Mucosa of descending colon (tissue), 3 donors: ENCODE measurements around the gene TMEM232. TPM values are rescaled to one million over a fixed set of nuclear protein-coding genes. Genes with fewer than 3 reads are reported as not detected.

ENCODE experiments used
- ATAC-seq: fragments of 200-7000 bp; cut with Tn5 transposase; one replicate; pipeline ENCODE4 v1.9.1; 2020; ENCODE audit warnings: mild to moderate bottlenecking, moderate library complexity
- DNase-seq, 3 donors: peaks; one replicate each; pipeline ENCODE4 v3.0.0-alpha.2; 2020
- H3K36me3 ChIP-seq: fragments of 200-600 bp; one replicate; pipeline ENCODE4 v1.8.0; 2021; ENCODE audit warnings: low read depth, mild to moderate bottlenecking
- H3K4me1 ChIP-seq: fragments of 200-600 bp; one replicate; pipeline ENCODE4 v1.8.0; 2021; ENCODE audit warnings: low read depth, mild to moderate bottlenecking
- H3K4me3 ChIP-seq: fragments of 200-600 bp; one replicate; pipeline ENCODE4 v1.8.0; 2021; ENCODE audit warnings: mild to moderate bottlenecking
- H3K9me3 ChIP-seq: fragments of 200-600 bp; one replicate; pipeline ENCODE4 v1.8.0; 2021; ENCODE audit warnings: mild to moderate bottlenecking
- intact Hi-C, 2 donors: fragments of 100-400 bp; cut with DNase I in 1 of 2; cut with micrococcal nuclease in 1 of 2; formaldehyde crosslinking; loops; one replicate each; pipeline versions ENCODE4 v1.11.0 to v1.11.1; 2022; cut with DNase I, micrococcal nuclease
- total RNA-seq, 3 donors: library from RNA; stranded (reverse); fragmentation: NEBNext Ultra II Directional in 2 of 3; extraction: Animal tissue kit (Norgen Biotek cat#: 25700) in 2 of 3; gene quantifications; one replicate each; pipeline versions ENCODE4 v1.2.1 to v1.2.4, GENCODE V29; 2021 to 2023
- TF ChIP-seq, protein P1 (sequence below): fragments of 200-600 bp; IDR thresholded peaks from one replicate; pipeline ENCODE4 v1.8.0; 2022; ENCODE audit warnings: antibody characterized with exemption, mild to moderate bottlenecking
- donor health status: DM: no; HTN: no; CAD: no; lungs with moderate emphysema.
- donor health status: DM: no; HTN: no; CAD: no.
- donor health status: DM: no; HTN: yes; CAD: no.

Gene TMEM232
- total RNA-seq, 3 donors from 2014 or later = 1.0 to 3.9 (median 3.0) TPM

GRCh38 chr5:110413856-110414255 is 312.6 kb downstream of the TMEM232 start:
- H3K4me3 ChIP-seq = no peak overlapping the region
- H3K4me1 ChIP-seq = no peaks in the 10 kb centered on the region
- intact Hi-C loops = no loop called here
- no peak for ATAC-seq
- no peaks in the 10 kb centered on the region for H3K9me3 ChIP-seq
- DNase-seq = no peak
- TF ChIP-seq, protein P1, sequence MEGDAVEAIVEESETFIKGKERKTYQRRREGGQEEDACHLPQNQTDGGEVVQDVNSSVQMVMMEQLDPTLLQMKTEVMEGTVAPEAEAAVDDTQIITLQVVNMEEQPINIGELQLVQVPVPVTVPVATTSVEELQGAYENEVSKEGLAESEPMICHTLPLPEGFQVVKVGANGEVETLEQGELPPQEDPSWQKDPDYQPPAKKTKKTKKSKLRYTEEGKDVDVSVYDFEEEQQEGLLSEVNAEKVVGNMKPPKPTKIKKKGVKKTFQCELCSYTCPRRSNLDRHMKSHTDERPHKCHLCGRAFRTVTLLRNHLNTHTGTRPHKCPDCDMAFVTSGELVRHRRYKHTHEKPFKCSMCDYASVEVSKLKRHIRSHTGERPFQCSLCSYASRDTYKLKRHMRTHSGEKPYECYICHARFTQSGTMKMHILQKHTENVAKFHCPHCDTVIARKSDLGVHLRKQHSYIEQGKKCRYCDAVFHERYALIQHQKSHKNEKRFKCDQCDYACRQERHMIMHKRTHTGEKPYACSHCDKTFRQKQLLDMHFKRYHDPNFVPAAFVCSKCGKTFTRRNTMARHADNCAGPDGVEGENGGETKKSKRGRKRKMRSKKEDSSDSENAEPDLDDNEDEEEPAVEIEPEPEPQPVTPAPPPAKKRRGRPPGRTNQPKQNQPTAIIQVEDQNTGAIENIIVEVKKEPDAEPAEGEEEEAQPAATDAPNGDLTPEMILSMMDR = no peak
- H3K36me3 ChIP-seq = no peaks in the 10 kb centered on the region

GRCh38 chr5:110409571-110409970 is 316.9 kb downstream of the TMEM232 start:
- Histone ChIP-seq H3K4me3 (no peak overlapping the region), H3K4me1 (no peaks in the 10 kb centered on the region), H3K36me3 (no peaks in the 10 kb centered on the region), H3K9me3 (no peaks in the 10 kb centered on the region)
- DNase-seq (no peak), ATAC-seq (no peak)
- TF ChIP-seq, protein P1 = no peak
- intact Hi-C loops = no loop called here

- no peak for ATAC-seq
- no peak for DNase-seq
- Histone ChIP-seq H3K36me3 (no peaks in the 10 kb centered on the region), H3K9me3 (no peaks in the 10 kb centered on the region), H3K4me1 (no peaks in the 10 kb centered on the region), H3K4me3 (no peak overlapping the region)
- intact Hi-C loops = no loop called here
- TF ChIP-seq, protein P1 = no peak
Observed at GRCh38 chr5:110402562-110402961, 323.9 kb downstream of the TMEM232 start.

GRCh38 chr5:110401881-110402280 is 324.6 kb downstream of the TMEM232 start:
- TF ChIP-seq, protein P1 = no peak
- Histone ChIP-seq H3K36me3 (no peaks in the 10 kb centered on the region), H3K9me3 (no peaks in the 10 kb centered on the region), H3K4me1 (no peaks in the 10 kb centered on the region), H3K4me3 (no peak overlapping the region)
- DNase-seq (no peak), ATAC-seq (no peak)
- intact Hi-C loops = no loop called here

GRCh38 chr5:110398951-110399350 is 327.5 kb downstream of the TMEM232 start:
- TF ChIP-seq, protein P1 = no peak
- no peak for DNase-seq
- intact Hi-C loops = no loop called here

GRCh38 chr5:110397281-110397680 is 329.2 kb downstream of the TMEM232 start:
- H3K4me1 ChIP-seq = no peaks in the 10 kb centered on the region
- no peaks in the 10 kb centered on the region for H3K9me3 ChIP-seq
- ATAC-seq = no peak
- TF ChIP-seq, protein P1 = no peak
- no peak for DNase-seq
- no peak overlapping the region for H3K4me3 ChIP-seq
- no peaks in the 10 kb centered on the region for H3K36me3 ChIP-seq
- intact Hi-C loops = no loop called here

More at GRCh38 chr5:110398951-110399350, 327.5 kb downstream of the TMEM232 start:
- Histone ChIP-seq H3K4me3 (no peak overlapping the region), H3K9me3 (no peaks in the 10 kb centered on the region), H3K4me1 (no peaks in the 10 kb centered on the region), H3K36me3 (no peaks in the 10 kb centered on the region)
- ATAC-seq = no peak
